GM12872 (cell line): ENCODE results near the gene MRPS7.

ENCODE experiments used
- CTCF ChIP-seq: IDR thresholded peaks from 3 replicates; pipeline ENCODE4 v1.5.1; 2011; ENCODE audit warnings: low read depth, mild to moderate bottlenecking, low read length, moderate library complexity; ENCODE audit not compliant: insufficient read depth

The MRPS7 gene

DNA sequence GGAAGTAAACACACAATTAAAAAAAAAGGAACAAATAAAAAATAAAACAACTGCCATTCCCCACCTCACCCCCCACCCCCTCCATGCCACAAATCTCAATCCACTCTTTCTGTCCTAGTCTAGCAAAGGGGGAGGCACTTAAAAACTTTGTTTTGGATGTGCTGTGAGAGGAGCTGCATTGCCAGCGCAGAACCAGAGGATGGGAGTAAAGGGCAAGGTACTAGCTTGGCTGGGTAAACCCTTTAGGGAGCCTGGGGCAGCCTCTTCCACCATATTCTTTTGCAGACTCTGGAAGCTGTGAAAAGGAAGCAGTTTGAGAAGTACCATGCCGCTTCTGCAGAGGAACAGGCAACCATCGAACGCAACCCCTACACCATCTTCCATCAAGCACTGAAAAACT is 1.4 kb downstream of the MRPS7 start:
- TF ChIP-seq CTCF, result no peak

DNA sequence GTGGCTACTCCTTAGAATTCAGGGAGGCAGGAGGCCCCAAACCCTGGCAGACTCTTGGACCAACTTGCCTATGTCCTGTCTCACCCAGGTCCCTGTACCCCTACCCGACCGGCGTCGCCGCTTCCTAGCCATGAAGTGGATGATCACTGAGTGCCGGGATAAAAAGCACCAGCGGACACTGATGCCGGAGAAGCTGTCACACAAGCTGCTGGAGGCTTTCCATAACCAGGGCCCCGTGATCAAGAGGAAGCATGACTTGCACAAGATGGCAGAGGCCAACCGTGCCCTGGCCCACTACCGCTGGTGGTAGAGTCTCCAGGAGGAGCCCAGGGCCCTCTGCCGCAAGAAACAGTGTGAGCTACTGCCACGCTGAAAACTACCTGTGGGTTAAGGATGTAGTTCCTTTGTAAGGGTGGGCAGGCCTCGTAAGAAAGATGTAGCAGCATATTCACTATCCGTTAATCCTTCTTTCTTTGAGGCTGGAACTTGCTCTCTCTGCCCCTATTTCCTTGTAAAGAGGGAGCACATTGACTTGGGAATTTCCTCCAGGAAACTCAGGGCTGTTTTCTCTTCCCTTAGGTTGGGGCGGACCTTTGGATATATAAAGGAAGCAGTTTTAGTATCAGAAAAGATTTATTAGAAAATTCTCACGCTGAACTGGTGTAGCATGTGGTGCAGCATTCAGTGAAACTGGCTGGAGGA is 4.1 kb downstream of the MRPS7 start:
- no peak for TF ChIP-seq CTCF

DNA sequence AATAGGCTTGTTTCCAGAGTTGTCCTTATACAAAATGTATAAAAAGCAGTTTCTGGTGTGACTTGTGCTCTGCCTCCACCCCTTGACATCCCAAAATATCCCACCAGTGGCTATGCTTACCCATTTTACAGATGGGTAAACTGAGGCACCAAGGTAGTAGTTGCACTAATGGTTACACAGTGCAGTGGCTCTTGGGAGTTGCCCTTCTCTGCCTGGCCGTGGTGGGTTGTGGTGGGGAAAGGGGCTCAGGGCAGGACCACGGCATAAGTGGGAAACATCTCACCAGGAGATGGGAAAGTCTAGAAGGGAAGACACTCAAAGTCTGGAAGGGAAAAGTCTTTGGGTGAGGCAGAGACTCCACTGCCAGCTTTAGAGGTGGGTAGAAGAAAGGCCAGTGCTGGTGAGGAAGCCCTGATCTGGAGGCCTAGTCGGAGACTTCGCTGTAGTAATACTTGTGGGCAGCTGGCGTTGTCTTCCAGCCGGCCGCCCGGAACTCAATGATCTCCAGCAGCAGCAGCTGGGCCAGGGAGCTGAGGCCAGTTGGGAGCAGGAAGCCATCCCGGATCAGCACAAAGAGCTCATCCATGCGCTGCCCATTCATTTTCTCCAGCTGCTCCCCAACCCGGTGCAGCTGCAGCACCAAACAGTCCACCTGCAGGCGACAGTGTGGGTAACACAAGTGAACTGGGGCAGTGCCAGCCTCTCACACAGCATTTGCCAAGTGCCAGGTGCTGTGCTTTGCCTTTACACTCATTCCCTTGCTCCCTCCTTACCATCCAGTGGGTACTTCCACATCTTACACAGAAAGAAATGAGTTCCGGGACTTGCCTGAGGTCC is 4.9 kb downstream of the MRPS7 start:
- TF ChIP-seq CTCF, result no peak

GRCh38 chr17:75267153-75267410 is 5.4 kb downstream of the MRPS7 start:
- TF ChIP-seq CTCF, result no peak

DNA sequence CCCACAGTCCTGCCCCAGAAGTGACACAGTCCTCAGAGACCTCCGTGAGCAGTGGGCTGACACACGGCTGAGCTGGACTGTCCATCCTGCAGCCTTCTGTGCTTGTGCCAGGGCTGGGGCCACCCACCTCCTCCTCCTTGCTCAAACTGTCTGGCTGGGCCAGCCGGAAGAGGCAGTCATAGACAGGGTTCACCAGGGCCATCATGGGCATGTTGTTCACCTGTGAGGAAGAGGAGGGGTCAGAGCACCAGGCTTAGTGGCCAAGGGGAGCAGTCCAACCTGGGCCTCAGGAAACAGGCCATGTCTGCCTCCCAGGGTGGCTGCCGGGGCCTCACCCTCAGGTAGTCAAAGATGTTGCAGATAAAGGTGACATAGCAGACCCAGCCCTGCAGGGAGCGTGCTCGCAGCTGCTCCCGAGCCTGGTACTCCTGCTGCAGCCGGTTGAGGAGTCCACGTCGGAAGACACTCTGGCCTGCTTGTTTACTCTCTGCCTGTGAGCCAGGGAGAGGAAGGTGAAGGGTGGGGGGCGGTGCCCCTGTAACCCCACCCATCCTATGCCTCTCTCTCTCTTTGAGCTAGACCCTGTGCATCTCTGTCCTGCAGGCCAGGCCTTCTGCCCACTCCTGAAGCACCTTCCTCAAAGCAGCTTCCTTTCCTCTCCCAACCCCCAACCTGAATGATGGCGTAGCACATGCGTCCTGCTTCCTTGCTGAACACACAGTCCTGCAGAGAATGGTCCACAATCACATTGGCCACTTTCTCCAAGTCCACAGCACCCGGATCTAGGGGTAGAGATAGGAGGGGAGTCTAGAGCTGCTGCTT is 5.9 kb downstream of the MRPS7 start:
- TF ChIP-seq CTCF, result no peak

GRCh38 chr17:75269844-75270217 is 8.2 kb downstream of the MRPS7 start:
- no peak for TF ChIP-seq CTCF

DNA sequence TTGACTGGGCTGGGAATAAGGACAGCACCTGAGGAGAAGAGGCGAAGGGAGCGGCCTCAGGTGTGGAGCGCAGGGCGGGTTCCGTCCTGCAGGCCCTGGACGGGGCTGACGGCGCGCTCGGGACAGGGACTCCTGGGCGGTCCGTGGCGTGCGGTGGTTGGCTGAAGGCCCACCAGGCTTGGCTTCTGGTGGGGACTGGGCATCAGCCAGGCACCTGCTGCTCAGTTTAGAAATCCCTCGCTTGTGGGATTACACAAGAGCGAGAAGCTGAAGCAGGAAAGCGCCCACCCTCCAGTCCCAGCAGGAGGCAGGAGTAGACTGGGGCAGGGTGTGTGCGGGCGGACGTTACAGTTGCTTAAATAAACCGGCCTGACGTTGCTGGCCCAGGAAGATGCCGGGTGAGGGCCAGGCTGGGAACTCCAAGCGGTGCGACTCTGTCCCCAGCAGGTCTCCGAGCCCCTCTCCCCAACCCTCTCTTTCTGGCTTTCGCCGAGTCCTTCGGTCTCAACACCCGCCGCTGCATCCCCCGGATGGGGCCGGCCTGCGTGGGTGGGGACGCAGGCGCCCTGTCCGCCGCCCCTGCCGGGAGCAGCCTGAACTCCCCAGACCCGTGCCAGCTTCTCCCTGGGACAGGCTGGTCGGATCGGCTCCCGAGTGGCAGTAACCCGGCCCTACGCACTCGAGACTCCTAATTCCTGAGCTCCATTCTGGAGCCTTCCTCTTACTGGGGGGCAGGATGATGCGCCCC is 8.7 kb downstream of the MRPS7 start:
- peak; percentile 57 for TF ChIP-seq CTCF
